22Rv1 (cell line): ENCODE data around the gene RGS3.

Source experiments
- ZFX ChIP-seq: fragments of 450-650 bp; IDR thresholded peaks from 2 replicates; pipeline ENCODE4 v1.6.1; 2017; ENCODE audit warnings: antibody characterized with exemption, borderline replicate concordance
- TF ChIP-seq, protein P1 (sequence below): fragments of 450-650 bp; IDR thresholded peaks from 2 replicates; pipeline ENCODE4 v1.5.1; 2017; ENCODE audit warnings: mild to moderate bottlenecking

DNA sequence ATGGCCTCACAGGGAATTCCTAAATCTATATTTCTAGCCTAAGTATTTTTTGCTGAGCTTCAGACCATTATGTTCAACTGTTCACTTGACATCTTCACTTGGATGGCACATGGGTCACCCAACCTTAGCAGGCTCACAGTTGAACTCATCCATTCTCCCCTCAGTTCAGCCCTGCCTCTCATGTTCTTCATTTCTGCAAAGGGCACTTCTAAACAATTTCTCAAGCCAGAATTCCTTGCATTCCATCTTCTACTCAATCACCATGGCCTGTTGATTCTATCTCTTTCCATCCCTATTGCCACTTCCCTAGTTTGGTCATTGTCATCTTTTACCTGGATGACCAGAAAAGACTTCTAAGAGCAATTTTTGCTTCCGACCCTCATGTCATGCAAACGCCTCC lies 7.3 kb upstream of the RGS3 start:
- TF ChIP-seq, protein P1, sequence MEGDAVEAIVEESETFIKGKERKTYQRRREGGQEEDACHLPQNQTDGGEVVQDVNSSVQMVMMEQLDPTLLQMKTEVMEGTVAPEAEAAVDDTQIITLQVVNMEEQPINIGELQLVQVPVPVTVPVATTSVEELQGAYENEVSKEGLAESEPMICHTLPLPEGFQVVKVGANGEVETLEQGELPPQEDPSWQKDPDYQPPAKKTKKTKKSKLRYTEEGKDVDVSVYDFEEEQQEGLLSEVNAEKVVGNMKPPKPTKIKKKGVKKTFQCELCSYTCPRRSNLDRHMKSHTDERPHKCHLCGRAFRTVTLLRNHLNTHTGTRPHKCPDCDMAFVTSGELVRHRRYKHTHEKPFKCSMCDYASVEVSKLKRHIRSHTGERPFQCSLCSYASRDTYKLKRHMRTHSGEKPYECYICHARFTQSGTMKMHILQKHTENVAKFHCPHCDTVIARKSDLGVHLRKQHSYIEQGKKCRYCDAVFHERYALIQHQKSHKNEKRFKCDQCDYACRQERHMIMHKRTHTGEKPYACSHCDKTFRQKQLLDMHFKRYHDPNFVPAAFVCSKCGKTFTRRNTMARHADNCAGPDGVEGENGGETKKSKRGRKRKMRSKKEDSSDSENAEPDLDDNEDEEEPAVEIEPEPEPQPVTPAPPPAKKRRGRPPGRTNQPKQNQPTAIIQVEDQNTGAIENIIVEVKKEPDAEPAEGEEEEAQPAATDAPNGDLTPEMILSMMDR, result no peak
- no peak for TF ChIP-seq ZFX
